ENCODE results near the gene FRAS1. TPM values are rescaled to one million over a fixed set of nuclear protein-coding genes. Genes with fewer than 3 reads are reported as not detected.

Gene FRAS1, protein sequence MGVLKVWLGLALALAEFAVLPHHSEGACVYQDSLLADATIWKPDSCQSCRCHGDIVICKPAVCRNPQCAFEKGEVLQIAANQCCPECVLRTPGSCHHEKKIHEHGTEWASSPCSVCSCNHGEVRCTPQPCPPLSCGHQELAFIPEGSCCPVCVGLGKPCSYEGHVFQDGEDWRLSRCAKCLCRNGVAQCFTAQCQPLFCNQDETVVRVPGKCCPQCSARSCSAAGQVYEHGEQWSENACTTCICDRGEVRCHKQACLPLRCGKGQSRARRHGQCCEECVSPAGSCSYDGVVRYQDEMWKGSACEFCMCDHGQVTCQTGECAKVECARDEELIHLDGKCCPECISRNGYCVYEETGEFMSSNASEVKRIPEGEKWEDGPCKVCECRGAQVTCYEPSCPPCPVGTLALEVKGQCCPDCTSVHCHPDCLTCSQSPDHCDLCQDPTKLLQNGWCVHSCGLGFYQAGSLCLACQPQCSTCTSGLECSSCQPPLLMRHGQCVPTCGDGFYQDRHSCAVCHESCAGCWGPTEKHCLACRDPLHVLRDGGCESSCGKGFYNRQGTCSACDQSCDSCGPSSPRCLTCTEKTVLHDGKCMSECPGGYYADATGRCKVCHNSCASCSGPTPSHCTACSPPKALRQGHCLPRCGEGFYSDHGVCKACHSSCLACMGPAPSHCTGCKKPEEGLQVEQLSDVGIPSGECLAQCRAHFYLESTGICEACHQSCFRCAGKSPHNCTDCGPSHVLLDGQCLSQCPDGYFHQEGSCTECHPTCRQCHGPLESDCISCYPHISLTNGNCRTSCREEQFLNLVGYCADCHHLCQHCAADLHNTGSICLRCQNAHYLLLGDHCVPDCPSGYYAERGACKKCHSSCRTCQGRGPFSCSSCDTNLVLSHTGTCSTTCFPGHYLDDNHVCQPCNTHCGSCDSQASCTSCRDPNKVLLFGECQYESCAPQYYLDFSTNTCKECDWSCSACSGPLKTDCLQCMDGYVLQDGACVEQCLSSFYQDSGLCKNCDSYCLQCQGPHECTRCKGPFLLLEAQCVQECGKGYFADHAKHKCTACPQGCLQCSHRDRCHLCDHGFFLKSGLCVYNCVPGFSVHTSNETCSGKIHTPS (N-terminal part only)
- 2.3 and 7.7 TPM in 2 replicates for total RNA-seq

GRCh38 chr4:78057135-78057599, at the start of gene FRAS1:
Gene FRAS1 (plus strand): TSS chr4:78057323. CDS start chr4:78058010, 687 bp downstream.

DNA sequence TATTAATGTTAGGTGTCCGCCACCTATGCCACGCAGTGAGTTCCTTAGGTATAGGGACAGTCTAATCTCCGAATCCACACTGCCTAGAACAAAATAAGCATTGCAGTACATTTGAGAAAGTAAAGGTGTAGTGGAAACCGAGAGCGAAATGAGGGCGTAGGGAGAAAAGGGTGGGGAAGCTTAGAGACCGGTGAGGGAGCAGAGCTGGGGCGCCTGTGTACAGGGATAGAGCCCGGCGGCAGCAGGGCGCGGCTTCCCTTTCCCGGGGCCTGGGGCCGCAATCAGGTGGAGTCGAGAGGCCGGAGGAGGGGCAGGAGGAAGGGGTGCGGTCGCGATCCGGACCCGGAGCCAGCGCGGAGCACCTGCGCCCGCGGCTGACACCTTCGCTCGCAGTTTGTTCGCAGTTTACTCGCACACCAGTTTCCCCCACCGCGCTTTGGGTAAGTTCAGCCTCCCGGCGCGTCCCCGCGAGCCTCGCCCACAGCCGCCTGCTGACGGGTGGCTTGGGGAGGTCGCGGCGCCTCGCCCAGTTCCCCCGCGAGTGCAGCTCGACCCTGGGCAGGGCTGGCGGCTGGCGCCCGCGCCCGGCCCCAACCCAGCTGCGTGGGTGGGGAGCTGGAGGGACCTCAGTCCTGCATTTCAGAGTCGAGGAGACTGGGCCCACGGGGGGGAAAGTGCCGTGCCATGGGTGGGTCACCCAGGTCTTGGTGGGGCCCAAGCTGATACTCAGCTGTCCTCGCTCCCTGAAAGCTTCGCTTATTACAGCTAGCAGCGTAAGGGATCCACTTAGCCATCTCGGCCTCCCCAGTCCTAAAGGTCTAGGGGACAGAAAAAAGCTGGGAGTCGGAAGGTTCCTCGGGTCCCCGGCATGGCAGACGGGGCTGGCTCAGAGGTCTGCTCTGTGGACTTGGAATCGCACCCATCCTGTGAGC, 494.6 kb downstream of the FRAS1 start, which contains the start of gene ANXA3:
Gene ANXA3 (plus strand): TSS at position 351 of the 932 bp plus-strand sequence. CDS start 2,704 bp downstream, outside the sequence.

Small RNAs within 50 kb of the gene (small RNA-seq; reads per million reads assigned to genes)
- not detected for gene AC114801.3

Other genes with a start within 250 kb of the FRAS1 start
- 59.4 and 70.1 TPM in 2 replicates for gene CNOT6L, start 238.0 kb upstream of the FRAS1 start, total RNA-seq
- 61.5 and 72.6 TPM in 2 replicates for gene MRPL1, start 194.5 kb upstream of the FRAS1 start, total RNA-seq

All from thoracic aorta endothelial cell (primary cell).